Measurements from ENCODE around the gene PHC2.

The PHC2 gene

GRCh38 chr1:33349081-33349759 lies 81.7 kb downstream of the PHC2 start:
- peak; percentile 12 for DNase-seq (ENCODE audit: low spot score)

DNA sequence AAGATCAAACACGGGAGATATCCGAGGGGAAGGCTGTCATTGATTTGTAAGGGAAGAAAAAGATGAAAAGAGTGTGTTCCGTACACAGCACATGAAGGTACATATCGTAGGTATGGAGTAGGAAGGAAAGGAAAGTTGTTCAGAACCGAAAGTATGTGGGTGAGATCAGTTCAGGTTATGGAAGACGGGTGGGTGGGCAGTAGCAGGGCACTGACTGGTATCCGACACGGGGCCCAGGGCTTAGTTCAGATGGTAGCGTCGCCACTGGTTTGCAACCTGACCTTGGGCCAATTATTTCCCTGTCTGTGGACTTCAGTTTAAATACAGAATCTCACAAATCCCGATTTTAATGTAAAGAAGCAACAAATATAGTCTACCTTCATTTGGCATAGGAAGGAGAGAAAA lies 82.2 kb downstream of the PHC2 start:
- peak; percentile 12 for DNase-seq (ENCODE audit: low spot score)

DNA sequence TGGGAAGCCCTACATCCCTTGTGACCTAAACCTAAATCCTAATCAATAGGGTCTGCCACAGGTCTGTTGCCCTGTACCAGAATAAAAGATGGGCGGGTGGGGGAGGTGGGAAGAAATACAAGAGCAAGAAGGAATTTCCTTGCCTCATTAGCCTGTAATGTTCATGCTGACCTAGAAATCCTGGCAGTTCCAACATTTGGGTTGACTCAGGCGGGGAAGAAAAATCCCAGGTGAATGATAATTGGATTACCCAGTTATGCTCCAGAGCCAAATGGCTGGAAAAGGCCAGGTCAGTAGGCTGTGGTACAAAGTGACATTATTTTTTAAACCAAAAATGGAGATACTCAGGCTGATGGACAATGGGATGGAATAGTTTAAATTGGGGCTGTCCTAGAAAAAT lies 82.7 kb downstream of the PHC2 start:
- no peak for DNase-seq (ENCODE audit: low spot score)

GRCh38 chr1:33347650-33347992 lies 83.3 kb downstream of the PHC2 start:
- peak; percentile 29 for DNase-seq (ENCODE audit: low spot score)

- peak; percentile 71 for DNase-seq (ENCODE audit: low spot score)
These were observed 83.8 kb downstream of the PHC2 start for GRCh38 chr1:33346927-33347649.

DNA sequence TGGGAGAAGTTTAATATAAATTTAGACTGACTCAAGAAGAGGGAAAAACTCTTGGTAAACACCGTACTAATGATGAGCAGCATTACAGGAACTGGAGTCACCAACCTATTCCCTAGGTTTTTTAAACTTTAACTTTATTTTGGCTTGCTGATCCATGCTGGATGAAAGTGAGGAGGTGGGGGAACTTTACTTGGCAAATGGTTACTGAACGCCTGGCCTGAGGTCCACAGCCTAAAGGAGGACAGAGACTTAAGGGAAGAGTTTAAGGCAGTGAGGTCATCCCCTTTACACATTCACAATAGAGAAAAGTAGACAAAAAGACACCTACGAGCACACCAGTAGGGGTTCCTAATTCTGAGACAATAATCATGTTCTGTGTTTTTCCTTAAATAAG lies 84.4 kb downstream of the PHC2 start:
- no peak for DNase-seq (ENCODE audit: low spot score)

- no peak for DNase-seq (ENCODE audit: low spot score)
These were observed 85.9 kb downstream of the PHC2 start for GRCh38 chr1:33344896-33345560.

- no peak for DNase-seq (ENCODE audit: low spot score)
These were observed 87.4 kb downstream of the PHC2 start for GRCh38 chr1:33343539-33343938.

GRCh38 chr1:33342041-33342723 lies 88.7 kb downstream of the PHC2 start:
- no peak for DNase-seq (ENCODE audit: low spot score)

GRCh38 chr1:33341190-33341589 lies 89.7 kb downstream of the PHC2 start:
- DNase-seq (ENCODE audit: low spot score): no peak

- no peak for DNase-seq (ENCODE audit: low spot score)
These were observed 91.5 kb downstream of the PHC2 start for GRCh38 chr1:33339413-33339812.

- no peak for DNase-seq (ENCODE audit: low spot score)
These were observed 92.3 kb downstream of the PHC2 start for GRCh38 chr1:33338440-33339211.

DNA sequence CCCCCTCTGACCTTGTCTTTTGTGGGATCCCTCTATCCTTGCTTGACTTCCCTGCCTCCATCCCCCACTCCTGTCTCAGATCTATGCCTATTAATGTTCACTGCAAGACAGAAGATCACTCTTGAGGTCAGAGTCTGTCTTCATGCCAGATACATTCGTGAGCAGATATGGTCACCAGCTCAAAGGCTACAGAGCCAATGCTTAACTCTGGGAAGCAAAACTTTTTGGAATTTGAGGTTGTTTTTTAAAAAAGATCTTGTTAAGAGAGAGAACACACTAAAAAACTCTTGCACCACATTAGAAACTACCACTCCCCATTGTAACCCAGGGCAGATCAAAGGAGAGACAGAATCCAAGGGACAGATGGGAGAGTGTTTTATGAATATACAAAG lies 92.9 kb downstream of the PHC2 start:
- no peak for DNase-seq (ENCODE audit: low spot score)

GRCh38 chr1:33337441-33337840 lies 93.5 kb downstream of the PHC2 start:
- DNase-seq (ENCODE audit: low spot score): no peak

GRCh38 chr1:33336580-33336979 lies 94.3 kb downstream of the PHC2 start:
- no peak for DNase-seq (ENCODE audit: low spot score)

- DNase-seq (ENCODE audit: low spot score): no peak
These were observed 95.9 kb downstream of the PHC2 start for GRCh38 chr1:33335020-33335419.

- no peak for DNase-seq (ENCODE audit: low spot score)
These were observed 96.8 kb downstream of the PHC2 start for GRCh38 chr1:33334081-33334552.

DNA sequence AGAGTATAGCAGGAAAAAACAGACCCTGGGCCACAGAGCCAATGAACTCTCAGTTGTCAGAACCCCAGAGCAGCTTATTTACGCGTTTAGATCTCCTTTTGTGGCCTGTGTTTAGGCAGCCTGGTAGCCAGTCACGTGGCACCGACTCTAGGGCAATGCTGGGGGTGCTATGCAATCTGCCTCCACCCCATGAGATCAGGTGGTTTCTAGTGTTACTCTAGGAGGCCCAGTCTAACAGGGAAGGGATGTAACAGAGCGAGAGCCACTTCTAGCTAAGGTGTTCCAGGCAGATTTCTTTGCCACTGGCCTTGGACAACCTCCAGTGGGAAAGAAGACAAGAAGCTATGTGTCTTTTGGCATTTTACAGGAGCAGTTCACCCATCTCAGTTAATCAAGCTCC lies 98.0 kb downstream of the PHC2 start:
- no peak for DNase-seq (ENCODE audit: low spot score)

DNA sequence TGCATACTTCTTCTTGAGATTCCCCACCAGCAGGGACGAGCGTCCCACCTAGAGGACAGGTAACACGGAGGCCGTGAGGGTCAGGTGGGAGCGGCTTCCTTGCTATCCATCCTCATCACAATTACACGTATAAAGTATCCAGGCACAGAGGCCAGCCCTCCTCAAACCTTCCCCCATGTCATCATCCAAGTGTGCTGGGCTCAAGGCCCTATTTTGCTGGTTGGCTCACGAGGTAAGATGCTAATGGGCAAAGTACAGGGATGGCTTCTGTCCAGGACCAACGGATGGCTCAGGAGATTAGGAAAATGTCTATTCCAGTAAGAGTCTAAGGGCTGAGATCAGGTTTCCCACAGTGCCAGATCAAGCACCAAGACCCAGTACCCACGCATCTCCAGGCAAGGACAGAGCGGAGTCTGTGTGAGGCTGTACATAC lies 98.5 kb downstream of the PHC2 start:
- DNase-seq (ENCODE audit: low spot score): no peak

DNA sequence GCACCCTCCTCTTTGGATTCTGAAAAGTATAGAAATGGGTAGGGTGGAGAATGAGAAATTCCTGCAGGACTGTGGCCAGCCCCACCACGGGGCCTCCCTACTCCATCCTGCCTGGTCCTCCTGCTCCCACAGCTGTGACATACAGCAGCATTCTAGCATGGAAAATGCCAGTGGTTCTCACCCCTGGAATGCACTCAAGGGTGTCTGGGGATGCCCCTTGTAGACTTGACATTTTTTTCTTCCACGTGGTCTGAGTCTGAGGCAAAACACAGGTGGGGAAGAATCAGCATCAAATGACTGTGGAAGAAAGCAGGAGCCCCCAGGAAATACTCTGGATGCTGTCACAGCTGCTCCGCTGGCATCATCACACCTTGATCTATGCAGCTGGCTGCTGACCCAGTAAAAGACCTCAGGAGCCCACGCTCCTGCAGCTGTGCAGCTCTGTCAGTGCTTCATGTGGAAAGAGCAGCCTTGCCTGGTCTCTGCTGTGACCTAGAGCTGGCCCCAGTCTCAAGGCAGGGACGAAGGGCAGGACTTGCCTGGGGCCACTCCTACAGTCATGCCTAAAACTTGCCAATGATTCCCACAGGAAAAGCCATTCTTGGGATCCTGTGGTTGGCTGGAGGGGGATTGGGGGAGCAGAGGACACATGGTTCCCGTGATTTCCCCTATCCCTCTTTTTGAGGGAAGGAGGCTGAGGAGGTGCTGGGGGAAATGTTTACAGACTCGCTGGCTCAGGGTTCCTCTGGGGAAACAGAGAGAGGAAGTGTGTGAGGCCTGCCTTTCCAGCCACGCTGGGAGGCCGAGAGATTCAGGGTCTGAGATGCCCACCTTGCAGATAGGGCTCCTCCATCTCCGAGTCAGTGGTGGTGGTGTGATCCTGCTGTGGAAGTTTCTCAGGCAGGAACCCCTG lies 99.2 kb downstream of the PHC2 start:
- no peak for DNase-seq (ENCODE audit: low spot score)

DNA sequence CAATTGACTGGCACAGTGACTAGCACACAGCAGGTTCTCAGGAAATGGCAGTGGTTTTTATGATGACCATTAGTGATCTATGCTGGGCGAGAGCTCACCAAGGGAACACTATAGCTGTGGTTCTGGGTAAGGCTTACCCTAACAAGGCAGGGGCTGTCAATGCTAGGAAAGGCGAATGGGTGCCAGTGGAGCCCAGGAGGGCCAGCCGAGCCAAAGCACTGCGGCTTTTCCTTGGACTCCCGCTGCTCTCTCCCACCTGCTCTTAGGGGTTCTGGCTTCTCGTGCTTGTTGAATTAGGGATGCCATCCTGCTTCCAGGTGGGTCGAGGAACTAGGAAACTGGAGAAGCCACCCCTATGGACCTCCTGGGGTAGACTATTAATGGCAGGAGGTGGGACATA lies 100.0 kb downstream of the PHC2 start:
- no peak for DNase-seq (ENCODE audit: low spot score)

Measured in LoVo (cell line).